Stimulated activated CD8-positive, alpha-beta memory T cell treated with anti-CD3 and anti-CD28 coated beads, Interleukin-4, amount 100 ng/mL, for 1 hour (primary cell): Measurements from ENCODE around the gene PRDM12.

Experiments used
- DNase-seq, 2 donors: peaks; one replicate each; pipeline ENCODE4 v3.0.0-alpha.2; 2020; ENCODE audit warnings: low read depth in 2 of 2, low spot score in 1 of 2

The PRDM12 gene

DNA sequence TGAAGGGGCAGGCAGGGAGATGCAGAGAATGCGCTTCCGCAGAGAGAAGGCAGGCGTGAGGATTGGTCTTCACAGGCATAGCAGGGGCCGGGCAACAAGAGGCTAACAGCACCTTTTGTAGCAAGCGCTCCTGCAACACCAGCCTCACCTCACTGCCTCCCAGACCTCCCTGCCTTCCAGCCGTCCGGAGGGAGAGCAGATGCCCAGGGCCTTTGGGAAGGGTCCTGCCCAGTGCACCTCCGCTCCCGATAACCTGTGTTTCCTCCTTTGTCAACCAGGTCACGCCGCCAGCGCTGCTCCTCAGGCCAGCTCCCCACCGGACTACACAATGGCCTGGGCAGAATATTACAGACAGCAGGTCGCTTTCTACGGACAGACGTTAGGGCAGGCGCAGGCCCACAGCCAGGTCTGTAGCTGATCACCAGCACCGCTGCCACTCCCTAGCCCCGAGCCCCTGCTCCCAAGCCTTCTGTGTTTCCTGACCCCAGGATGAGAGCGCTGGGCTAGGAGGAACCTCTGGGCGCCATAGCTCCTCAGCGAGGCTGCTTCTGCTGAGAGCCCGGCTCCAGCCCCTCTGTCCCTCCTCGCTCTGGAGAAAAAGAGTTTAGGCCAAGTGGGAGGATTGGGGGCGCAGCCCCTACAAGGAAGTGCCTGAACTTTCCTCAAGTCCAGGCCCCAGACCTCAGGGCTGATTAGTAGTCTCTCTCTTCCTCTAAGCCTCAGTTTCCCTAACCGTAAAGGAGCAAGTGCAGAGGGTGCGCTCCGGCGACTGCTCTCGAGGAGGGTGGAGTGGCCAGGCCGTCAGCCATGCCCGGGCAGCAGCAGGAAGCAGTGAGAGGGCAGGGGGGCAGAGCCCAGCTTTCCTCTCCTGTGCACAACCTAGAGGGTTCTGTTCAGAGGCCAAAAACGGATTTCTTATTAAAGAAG is 28.4 kb upstream of the PRDM12 start:
- no peak for DNase-seq

DNA sequence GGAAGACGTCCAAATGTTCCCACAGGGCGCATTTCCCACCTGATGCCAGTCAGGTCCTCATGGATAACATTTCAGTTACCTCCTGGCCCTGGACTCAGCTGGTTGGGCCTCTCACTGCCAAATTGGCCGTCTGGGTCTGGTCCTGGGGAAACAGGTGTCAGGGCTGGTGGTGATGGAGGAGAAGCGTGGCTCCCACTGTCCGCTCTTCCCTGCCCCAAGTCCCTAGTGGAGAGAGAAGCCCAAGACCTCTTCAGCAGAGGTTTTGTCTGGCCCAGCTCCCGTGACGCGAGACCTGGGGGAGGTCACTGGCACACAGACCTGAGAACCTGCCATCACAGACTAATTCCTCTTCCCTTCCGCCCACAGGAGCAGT is 27.8 kb upstream of the PRDM12 start:
- no peak for DNase-seq

DNA sequence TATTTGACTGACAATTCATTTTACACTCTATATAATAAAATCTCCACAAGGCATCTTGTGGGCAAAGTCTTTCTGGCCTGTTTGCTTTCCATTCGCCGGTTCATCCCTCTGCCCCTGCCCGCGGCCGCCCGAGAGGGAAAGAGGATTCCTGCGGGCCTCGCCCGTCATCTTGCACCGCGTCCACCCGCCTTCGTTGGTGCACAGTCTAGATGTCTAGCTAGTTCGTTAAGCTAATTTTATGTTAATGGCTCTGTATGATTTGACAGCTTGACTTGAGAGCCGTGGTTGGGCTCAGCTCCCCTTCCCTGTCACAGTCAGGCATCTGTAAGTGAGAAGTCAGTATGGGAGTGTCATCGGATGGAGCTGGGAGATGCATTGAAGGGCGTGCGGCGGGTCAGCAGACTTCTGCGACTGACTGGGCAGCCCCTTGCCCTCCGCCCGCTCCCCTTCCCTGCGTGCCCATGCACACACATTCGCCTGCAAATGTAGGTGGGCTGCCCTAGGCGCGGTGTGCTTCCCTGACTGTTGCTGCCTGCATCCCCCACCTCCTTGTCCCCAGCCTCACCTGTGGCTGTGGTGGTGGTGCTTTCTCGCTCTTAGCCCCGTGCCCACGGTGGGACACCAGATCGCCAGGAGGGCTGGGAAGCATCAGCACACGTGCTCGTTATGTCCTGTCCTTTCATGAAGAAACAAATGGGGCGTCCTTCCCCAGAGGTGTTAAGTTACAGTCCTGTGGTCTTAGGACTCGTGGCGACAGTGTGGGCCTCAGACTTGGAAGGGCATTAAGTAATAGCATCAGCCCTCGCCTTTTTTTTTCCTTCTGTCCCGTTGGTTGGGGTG is 25.9 kb upstream of the PRDM12 start:
- DNase-seq, result no peak

DNA sequence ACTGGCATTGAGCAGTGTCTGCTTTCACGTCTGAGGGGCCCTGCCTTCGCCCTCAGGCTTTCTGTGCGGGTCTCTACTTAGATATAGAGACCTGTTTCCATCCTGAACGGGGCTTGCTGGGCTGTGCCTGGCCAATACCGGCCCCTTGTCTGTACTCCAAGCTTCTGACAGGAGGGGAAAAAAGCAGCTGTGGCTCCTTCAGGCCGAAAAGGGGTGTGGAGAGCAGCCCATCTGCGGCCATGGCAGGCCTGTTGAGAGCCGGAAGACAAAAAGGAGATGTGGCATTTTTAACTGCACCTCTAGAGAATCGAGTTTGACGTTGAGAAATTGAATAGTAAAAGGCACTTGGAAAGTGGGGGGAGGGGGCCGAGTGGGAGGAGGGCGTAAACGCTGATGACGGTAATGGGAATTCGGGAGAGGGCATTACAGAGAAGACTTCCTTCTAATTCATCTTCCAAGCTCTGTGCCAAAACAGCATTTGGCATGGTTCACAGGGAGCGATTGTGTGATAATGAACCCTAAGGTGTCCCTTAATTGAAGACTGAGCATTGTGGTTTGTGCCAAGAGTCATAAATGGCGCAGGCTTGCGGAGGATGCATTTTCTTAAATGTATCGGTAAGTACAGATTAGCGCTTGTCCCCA is 25.1 kb upstream of the PRDM12 start:
- no peak for DNase-seq

DNA sequence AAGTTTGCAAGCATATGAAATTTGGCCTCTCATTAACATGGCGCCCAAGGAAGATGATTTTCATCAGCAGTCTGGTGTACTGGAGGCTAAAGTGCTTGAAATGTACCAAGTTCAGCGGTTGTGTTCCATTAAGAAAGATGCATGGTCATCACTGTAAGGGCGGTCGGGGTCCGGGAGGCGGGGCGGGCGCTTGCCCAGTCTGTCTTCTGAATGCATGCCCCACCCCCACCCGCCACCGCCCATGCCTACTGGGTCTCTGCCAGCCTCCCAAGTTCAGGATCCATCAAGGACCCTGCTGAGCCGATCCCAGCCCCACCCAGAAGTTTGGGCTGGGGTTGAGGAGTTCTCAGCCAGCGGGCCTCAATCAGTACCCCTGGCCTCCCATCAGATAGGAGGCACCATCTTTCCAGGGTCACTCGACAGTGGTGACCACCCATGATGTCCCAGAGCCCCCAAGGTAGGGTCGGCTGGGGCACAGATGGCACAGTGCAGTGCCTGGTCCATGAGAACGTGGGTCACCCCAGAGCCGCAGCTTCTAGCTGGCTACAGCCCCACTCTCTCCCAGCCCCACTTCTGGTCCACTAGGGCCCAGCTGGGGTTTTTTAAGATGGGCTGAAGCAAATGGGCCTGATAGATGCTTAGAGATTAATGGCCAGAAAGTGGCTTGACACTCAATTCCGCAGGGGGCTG is 24.4 kb upstream of the PRDM12 start:
- DNase-seq, result no peak

DNA sequence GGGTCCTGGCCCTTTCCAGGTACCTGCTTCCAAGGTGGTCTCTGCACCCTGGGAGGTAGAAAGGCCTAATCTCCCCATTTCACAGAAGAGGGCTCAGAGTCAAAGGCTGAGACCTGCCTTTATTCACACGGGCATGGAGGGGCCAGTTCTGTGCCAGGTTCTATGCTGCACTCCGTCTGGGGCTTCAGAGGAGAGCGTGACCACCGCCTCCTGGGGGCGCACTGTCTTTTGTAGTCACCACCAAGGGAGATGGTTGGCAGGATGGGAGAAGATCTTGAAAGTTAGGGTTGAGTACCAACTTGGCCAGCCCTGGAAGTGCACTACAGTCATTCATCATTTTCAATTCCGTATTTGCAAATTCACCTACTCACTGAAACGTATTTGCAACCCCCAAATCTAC is 23.7 kb upstream of the PRDM12 start:
- no peak for DNase-seq

DNA sequence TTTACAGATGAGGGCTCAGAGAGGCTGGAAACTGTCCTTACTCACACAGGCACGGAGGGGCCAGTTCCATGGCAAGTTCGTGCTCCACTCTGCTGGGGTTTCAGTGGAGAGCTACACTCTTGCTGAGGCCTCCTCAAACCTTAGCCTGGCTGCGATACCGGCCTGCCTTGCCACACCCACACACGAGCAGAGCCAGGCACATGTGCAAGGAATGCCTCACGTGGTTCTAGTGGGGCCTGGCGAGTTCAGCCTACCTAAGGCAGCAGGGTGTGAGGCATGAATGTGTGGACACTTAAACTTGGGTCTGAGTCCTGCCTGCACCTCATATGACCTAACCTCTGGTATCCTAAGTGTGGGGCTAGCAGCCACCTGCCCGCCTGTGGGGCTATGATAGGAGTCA is 21.5 kb upstream of the PRDM12 start:
- DNase-seq, result no peak

GRCh38 chr9:130651221-130651620 is 13.2 kb upstream of the PRDM12 start:
- DNase-seq, result no peak

GRCh38 chr9:130651752-130652151 is 12.6 kb upstream of the PRDM12 start:
- no peak for DNase-seq

GRCh38 chr9:130654879-130655278 is 9.5 kb upstream of the PRDM12 start:
- DNase-seq, result no peak

- DNase-seq, result no peak
Observed at GRCh38 chr9:130658893-130659698, 5.3 kb upstream of the PRDM12 start.

DNA sequence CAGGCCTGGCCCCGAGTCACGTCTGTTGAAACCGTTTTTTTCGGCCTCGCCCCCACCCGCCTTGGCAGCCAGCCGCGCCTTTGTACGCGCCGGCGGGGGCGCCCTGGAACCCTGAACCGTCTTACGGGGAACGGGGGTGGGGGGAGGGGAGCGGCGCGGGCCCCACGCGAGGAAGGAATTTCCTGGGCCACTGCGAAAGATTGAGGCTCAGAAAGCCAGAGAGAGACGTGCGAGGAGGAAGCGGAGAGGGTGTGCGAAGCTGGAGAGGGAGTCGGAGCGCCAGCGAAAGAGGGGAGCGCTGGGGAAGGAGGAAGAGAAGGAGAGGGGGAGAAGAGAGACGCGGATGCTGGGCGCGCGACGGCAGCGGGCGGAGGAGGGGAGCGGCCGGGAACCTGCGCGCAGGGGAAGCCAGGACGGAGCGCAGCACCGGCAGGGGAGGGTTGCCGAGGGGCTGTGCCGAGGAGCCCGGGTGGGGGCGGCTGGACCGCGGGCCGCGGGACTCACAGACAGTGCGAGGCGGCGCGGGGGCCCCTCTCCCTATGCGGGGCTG is 4.6 kb upstream of the PRDM12 start:
- no peak for DNase-seq

GRCh38 chr9:130660326-130660682 is 4.1 kb upstream of the PRDM12 start:
- no peak for DNase-seq

DNA sequence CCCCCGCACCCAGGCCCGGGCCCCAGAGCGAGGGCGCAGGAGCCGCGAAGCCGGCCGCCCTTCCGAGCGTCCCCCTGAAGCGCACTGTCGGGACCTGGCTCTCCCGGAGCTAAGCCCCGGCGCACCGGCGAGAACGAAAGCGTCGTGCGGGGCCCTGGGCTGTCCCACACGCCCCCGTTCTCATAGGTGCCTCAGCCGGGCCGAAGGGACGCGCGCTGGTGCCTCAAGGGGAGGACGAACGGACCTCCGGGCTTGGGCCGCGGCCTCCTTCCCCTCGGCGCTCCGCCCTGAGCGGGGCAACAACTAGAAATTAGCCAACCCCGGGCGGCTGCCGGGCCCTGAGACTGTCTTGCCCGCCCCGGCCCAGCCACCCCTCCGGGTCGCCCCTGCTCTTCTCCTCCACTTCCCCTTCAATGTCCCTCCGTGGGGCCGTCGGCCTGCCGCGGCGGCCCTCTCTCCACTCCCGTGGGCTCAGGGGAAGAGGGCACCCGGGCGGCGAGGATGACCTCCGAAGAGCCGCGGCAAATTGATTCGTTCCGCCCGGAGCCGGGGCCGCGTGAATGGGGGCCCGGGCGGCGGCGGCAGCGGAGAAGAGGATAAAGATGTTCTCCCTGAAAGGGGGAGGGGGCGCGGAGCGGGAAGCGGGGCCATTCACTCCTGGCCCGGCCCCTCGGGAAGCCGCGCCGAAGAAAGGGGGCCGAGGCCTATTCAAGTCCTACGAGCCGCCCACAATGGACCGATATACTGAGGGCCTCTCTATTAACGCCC is 3.5 kb upstream of the PRDM12 start:
- DNase-seq, result no peak

- DNase-seq, result no peak
Observed at GRCh38 chr9:130661451-130662098, 2.8 kb upstream of the PRDM12 start.

GRCh38 chr9:130662099-130662969 is 2.1 kb upstream of the PRDM12 start:
- no peak for DNase-seq

DNA sequence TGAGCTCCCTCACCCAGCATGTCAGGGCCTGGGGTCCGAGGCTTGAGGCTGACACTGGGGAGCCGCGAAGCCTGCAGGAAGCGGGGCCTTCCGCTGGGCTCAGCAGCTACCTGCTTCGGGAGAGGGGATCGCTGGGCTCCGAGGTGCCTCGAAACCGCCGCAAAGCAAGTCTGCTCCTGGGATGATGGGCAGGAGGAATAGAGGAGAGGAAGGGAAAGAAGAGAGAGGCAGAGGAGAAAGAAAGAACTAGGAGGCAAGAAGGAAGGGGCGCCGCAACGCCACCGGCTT is 1.5 kb upstream of the PRDM12 start:
- DNase-seq, result no peak
